ENCODE results near the gene ATP7B. TPM values are rescaled to one million over a fixed set of nuclear protein-coding genes. Genes with fewer than 3 reads are reported as not detected.

The ATP7B gene
- total and polyA plus RNA-seq, 2 of the 4 experiments (the other 2 are of a cell fraction): 2.7 to 2.9 TPM

- Histone ChIP-seq H4K8ac (ENCODE audit: low read depth in 2 of 2, low read length in 2 of 2) (no peak overlapping the region), H3K27me3 (ENCODE audit: control insufficient read depth, insufficient read depth, low read length) (no peaks in the 10 kb centered on the region), H3K4ac (ENCODE audit: low read depth, low read length) (no peak overlapping the region), H3K79me1 (ENCODE audit: low read depth in 1 of 2, low read length in 2 of 2) (no peaks in the 10 kb centered on the region), H2AFZ (replicated peaks; ENCODE audit: low read length, poor library complexity) (no peak overlapping the region), H3K4me3 (ENCODE audit: insufficient read depth, low read depth, low read length) (no peak overlapping the region), H4K20me1 (ENCODE audit: insufficient read depth, low read length) (no peaks in the 10 kb centered on the region), H3K23ac (ENCODE audit: low read depth, low read length) (no peak overlapping the region), H3K9ac (ENCODE audit: low read depth, low read length) (no peak overlapping the region), H2BK5ac (ENCODE audit: low read depth, low read length, poor library complexity, severe bottlenecking) (no peak overlapping the region), H3K36me3 (ENCODE audit: control insufficient read depth, insufficient read depth, low read length) (no peaks in the 10 kb centered on the region), H3K9me3 (ENCODE audit: control insufficient read depth, insufficient read depth, low read length) (no peaks in the 10 kb centered on the region), H3K4me1 (ENCODE audit: control insufficient read depth, insufficient read depth, low read length) (no peaks in the 10 kb centered on the region), H3K27ac (ENCODE audit: insufficient read depth, low read length) (no peak overlapping the region), H2AK5ac (ENCODE audit: low read depth, low read length) (no peak overlapping the region), H2AK9ac (replicated peaks; ENCODE audit: low read depth, low read length, poor library complexity) (no peak overlapping the region), H2BK15ac (ENCODE audit: low read depth, low read length) (no peak overlapping the region), H3K9me1 (ENCODE audit: insufficient read depth, low read length) (0 out of 2 replicates have a peak, but pooled peaks cover 3% of the 10 kb centered on the region), H2BK20ac (ENCODE audit: low read depth, low read length) (no peak overlapping the region), H4K5ac (ENCODE audit: low read depth, low read length) (no peak overlapping the region), H2BK120ac (ENCODE audit: low read depth, low read length) (no peak overlapping the region), H3K18ac (ENCODE audit: low read depth, low read length) (no peak overlapping the region), H3K56ac (ENCODE audit: extremely low read depth, insufficient read depth, low read length) (no peak overlapping the region), H4K91ac (ENCODE audit: insufficient read depth, low read depth, low read length) (no peak overlapping the region), H3K14ac (replicated peaks; ENCODE audit: low read depth, low read length) (no peak overlapping the region), H3K4me2 (ENCODE audit: low read depth, low read length) (no peak overlapping the region)
- in situ Hi-C loops (cut with MboI; ENCODE audit: low sequenced_read_pairs) (no loop called here), intact Hi-C loops (cut with micrococcal nuclease) (no loop called here), dilution Hi-C loops (cut with HindIII; ENCODE audit: low sequenced_read_pairs, unreplicated experiment) (no loop called here)
- DNase-seq: no peak
- TF ChIP-seq RCOR1 (IDR thresholded peaks at IDR 0.05; ENCODE audit: insufficient replicate concordance, low read length) (no peak), MXI1 (IDR thresholded peaks at IDR 0.05; ENCODE audit: borderline replicate concordance, low read depth, low read length) (no peak), RFX5 (IDR thresholded peaks at IDR 0.05; ENCODE audit: low read depth, low read length) (no peak), MAFK (IDR thresholded peaks at IDR 0.05; ENCODE audit: low read depth, low read length) (no peak)
- TF ChIP-seq, protein P1, sequence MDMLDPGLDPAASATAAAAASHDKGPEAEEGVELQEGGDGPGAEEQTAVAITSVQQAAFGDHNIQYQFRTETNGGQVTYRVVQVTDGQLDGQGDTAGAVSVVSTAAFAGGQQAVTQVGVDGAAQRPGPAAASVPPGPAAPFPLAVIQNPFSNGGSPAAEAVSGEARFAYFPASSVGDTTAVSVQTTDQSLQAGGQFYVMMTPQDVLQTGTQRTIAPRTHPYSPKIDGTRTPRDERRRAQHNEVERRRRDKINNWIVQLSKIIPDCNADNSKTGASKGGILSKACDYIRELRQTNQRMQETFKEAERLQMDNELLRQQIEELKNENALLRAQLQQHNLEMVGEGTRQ (IDR thresholded peaks at IDR 0.05; ENCODE audit: low read depth, low read length): no peak
- no peak for ATAC-seq (ENCODE audit: low read depth)
- BruUV-seq (replicated peaks): no TSS peak
- ChIA-PET POLR2A (ENCODE audit: unreplicated experiment) (no interaction called here), CTCF (no interaction called here)
Observed at GRCh38 chr13:51956717-51957116, 54.5 kb downstream of the ATP7B start.

Data from IMR-90 (cell line).